AG20443 (cell line): ENCODE results near the gene RNF40.
A peak's percentile ranks its signal among the peaks of the same experiment; 100 is the strongest.

ENCODE experiments used
- DNase-seq: peaks from one replicate; pipeline ENCODE4 v3.0.0; 2012; ENCODE audit warnings: low spot score, mixed read lengths

Gene RNF40

GRCh38 chr16:30740364-30741251 lies 21.5 kb upstream of the RNF40 start:
- peak; percentile 97 for DNase-seq

GRCh38 chr16:30741461-30741914 lies 20.6 kb upstream of the RNF40 start:
- peak; percentile 82 for DNase-seq

- no peak for DNase-seq
Measured at GRCh38 chr16:30743716-30744115, 18.4 kb upstream of the RNF40 start.

GRCh38 chr16:30744183-30744582 lies 17.9 kb upstream of the RNF40 start:
- no peak for DNase-seq

GRCh38 chr16:30745082-30745481 lies 17.0 kb upstream of the RNF40 start:
- DNase-seq = no peak

GRCh38 chr16:30746638-30747175 lies 15.4 kb upstream of the RNF40 start:
- no peak for DNase-seq

- peak; percentile 52 for DNase-seq
Measured at GRCh38 chr16:30747331-30747730, 14.8 kb upstream of the RNF40 start.

- peak; percentile 98 for DNase-seq
Measured at GRCh38 chr16:30747799-30748633, 14.1 kb upstream of the RNF40 start, which contains the start of gene PHKG2. Gene PHKG2 (plus strand): TSS chr16:30748425. CDS start chr16:30748821, 396 bp downstream.

GRCh38 chr16:30748634-30749445 lies 13.3 kb upstream of the RNF40 start:
- peak; percentile 62 for DNase-seq

- DNase-seq = no peak
Measured at GRCh38 chr16:30750201-30750600, 11.9 kb upstream of the RNF40 start.

GRCh38 chr16:30750876-30751465 lies 11.2 kb upstream of the RNF40 start:
- DNase-seq = no peak

- DNase-seq = no peak
Measured at GRCh38 chr16:30753596-30753995, 8.5 kb upstream of the RNF40 start.

GRCh38 chr16:30755955-30756780 lies 6.0 kb upstream of the RNF40 start:
- DNase-seq = no peak

GRCh38 chr16:30756781-30757100 lies 5.4 kb upstream of the RNF40 start:
- DNase-seq = no peak

- DNase-seq = no peak
Measured at GRCh38 chr16:30757316-30757715, 4.8 kb upstream of the RNF40 start.

GRCh38 chr16:30758988-30759491 lies 3.1 kb upstream of the RNF40 start:
- no peak for DNase-seq

- DNase-seq = no peak
Measured at GRCh38 chr16:30760001-30760559, 2.0 kb upstream of the RNF40 start.

GRCh38 chr16:30760577-30761426 lies 1.3 kb upstream of the RNF40 start:
- DNase-seq = peak; percentile 34

GRCh38 chr16:30761427-30761927 lies 645 bp upstream of the RNF40 start:
- no peak for DNase-seq
